T-cell (primary cell): ENCODE results near the gene ZNF148. TPM values are rescaled to one million over a fixed set of nuclear protein-coding genes. Genes with fewer than 3 reads are reported as not detected.

Source experiments
- ATAC-seq, 4 experiments: fragments of 200-7000 bp in 3 of 4; fragments of 150-1000 bp in 1 of 4; cut with Tn5 transposase; replicated peaks in 1 of 4; 1 replicate in 3 of 4; 2 replicates in 1 of 4; pipeline ENCODE4 v1.10.0; 2021; ENCODE audit warnings: moderate library complexity in 3 of 4, mild to moderate bottlenecking in 2 of 4, moderate number of reproducible peaks in 1 of 4
- CTCF ChIA-PET, 2 donors: fragments of 300-600 bp; sonication (Branson Sonifier 250); formaldehyde crosslinking; loops; one replicate each; lab custom pipeline; 2022; ENCODE audit warnings: antibody characterized with exemption in 2 of 2; lab: Charles Lee
- POLR2A ChIA-PET, 2 donors: fragments of 300-600 bp; sonication (Branson Sonifier 250); formaldehyde crosslinking; loops; one replicate each; lab custom pipeline; 2022; ENCODE audit warnings: antibody characterized with exemption in 2 of 2; lab: Charles Lee
- DNase-seq, 35 experiments: peaks; one replicate each; pipeline versions ENCODE4 v3.0.0 to v3.0.0-alpha.2; 2013 to 2023
- H3K27ac ChIP-seq: one replicate; pipeline ENCODE4 v1.5.1; 2013; ENCODE audit warnings: low read length
- H3K27me3 ChIP-seq, 2 experiments: replicated peaks in 1 of 2; 1 replicate in 1 of 2; 2 replicates in 1 of 2; pipeline versions ENCODE4 v1.6.1 to v1.7.0; 2013; ENCODE audit warnings: low read length in 1 of 2, mixed read lengths in 1 of 2; ENCODE audit not compliant: control insufficient read depth in 2 of 2, insufficient read depth in 2 of 2; ENCODE audit errors: extremely low read depth in 1 of 2
- H3K36me3 ChIP-seq, 2 donors: 1 replicate in 1 of 2; 2 replicates in 1 of 2; pipeline versions ENCODE4 v1.6.1 to v1.7.0; 2013; ENCODE audit warnings: low read length in 1 of 2; ENCODE audit not compliant: control insufficient read depth in 2 of 2, insufficient read depth in 1 of 2; ENCODE audit errors: extremely low read depth in 1 of 2
- H3K4me1 ChIP-seq, 2 experiments: 1 replicate in 1 of 2; 2 replicates in 1 of 2; pipeline versions ENCODE4 v1.6.1 to v1.7.0; 2013; ENCODE audit warnings: low read length in 2 of 2, mixed read lengths in 1 of 2; ENCODE audit not compliant: insufficient read depth in 2 of 2, control insufficient read depth in 1 of 2; ENCODE audit errors: extremely low read depth in 1 of 2
- H3K4me3 ChIP-seq, 2 donors: 1 replicate in 1 of 2; 2 replicates in 1 of 2; pipeline versions ENCODE4 v1.5.1 to v1.7.0; 2013; ENCODE audit warnings: mild to moderate bottlenecking in 2 of 2, low read length in 1 of 2, moderate library complexity in 1 of 2; ENCODE audit not compliant: control insufficient read depth in 1 of 2; ENCODE audit errors: extremely low read depth in 1 of 2
- H3K9me3 ChIP-seq: 2 replicates; pipeline ENCODE4 v1.7.0; 2013
- H3K27ac Mint-ChIP-seq, 2 donors: one replicate each; pipeline ENCODE4 v1.8.0; 2020 to 2021; ENCODE audit warnings: mild to moderate bottlenecking in 2 of 2, mixed read lengths in 2 of 2
- H3K27me3 Mint-ChIP-seq, 2 donors: one replicate each; pipeline ENCODE4 v1.8.0; 2021 to 2022; ENCODE audit warnings: mixed read lengths in 2 of 2
- H3K36me3 Mint-ChIP-seq: one replicate; pipeline ENCODE4 v1.8.0; 2021; ENCODE audit warnings: mixed read lengths
- H3K4me1 Mint-ChIP-seq, 3 donors: one replicate each; pipeline ENCODE4 v1.8.0; 2020 to 2022; ENCODE audit warnings: mixed read lengths in 3 of 3, mild to moderate bottlenecking in 1 of 3
- H3K4me3 Mint-ChIP-seq, 3 donors: one replicate each; pipeline ENCODE4 v1.8.0; 2020 to 2022; ENCODE audit warnings: mild to moderate bottlenecking in 3 of 3, mixed read lengths in 3 of 3, moderate library complexity in 3 of 3
- H3K9me3 Mint-ChIP-seq, 3 donors: one replicate each; pipeline ENCODE4 v1.8.0; 2020 to 2022; ENCODE audit warnings: mixed read lengths in 3 of 3
- WGBS: methylation state at CpG from one replicate; pipeline ENCODE4 v1.1.5; 2013; ENCODE audit warnings: missing lambda C conversion rate; ENCODE audit not compliant: insufficient coverage; 5-methylcytosine and 5-hydroxymethylcytosine counted together
- total RNA-seq, 35 experiments: library from RNA in 6 of 35; stranded (reverse) in 6 of 35; fragments of 120-200 nt in 1 of 35; gene quantifications; one replicate each; pipeline versions ENCODE4 v1.2.1 to v1.2.4 and lab custom pipeline; 2013 to 2026

The ZNF148 gene, protein sequence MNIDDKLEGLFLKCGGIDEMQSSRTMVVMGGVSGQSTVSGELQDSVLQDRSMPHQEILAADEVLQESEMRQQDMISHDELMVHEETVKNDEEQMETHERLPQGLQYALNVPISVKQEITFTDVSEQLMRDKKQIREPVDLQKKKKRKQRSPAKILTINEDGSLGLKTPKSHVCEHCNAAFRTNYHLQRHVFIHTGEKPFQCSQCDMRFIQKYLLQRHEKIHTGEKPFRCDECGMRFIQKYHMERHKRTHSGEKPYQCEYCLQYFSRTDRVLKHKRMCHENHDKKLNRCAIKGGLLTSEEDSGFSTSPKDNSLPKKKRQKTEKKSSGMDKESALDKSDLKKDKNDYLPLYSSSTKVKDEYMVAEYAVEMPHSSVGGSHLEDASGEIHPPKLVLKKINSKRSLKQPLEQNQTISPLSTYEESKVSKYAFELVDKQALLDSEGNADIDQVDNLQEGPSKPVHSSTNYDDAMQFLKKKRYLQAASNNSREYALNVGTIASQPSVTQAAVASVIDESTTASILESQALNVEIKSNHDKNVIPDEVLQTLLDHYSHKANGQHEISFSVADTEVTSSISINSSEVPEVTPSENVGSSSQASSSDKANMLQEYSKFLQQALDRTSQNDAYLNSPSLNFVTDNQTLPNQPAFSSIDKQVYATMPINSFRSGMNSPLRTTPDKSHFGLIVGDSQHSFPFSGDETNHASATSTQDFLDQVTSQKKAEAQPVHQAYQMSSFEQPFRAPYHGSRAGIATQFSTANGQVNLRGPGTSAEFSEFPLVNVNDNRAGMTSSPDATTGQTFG
- 10 to 100 TPM; 46.5 to 50.6 (median 50.4) TPM for total RNA-seq
- 44.4 TPM for total RNA-seq (2013)
- total RNA-seq (lab: John Stamatoyannopoulos, UW), result 66.7 to 183 (median 107) reads per million in 29 experiments

DNA sequence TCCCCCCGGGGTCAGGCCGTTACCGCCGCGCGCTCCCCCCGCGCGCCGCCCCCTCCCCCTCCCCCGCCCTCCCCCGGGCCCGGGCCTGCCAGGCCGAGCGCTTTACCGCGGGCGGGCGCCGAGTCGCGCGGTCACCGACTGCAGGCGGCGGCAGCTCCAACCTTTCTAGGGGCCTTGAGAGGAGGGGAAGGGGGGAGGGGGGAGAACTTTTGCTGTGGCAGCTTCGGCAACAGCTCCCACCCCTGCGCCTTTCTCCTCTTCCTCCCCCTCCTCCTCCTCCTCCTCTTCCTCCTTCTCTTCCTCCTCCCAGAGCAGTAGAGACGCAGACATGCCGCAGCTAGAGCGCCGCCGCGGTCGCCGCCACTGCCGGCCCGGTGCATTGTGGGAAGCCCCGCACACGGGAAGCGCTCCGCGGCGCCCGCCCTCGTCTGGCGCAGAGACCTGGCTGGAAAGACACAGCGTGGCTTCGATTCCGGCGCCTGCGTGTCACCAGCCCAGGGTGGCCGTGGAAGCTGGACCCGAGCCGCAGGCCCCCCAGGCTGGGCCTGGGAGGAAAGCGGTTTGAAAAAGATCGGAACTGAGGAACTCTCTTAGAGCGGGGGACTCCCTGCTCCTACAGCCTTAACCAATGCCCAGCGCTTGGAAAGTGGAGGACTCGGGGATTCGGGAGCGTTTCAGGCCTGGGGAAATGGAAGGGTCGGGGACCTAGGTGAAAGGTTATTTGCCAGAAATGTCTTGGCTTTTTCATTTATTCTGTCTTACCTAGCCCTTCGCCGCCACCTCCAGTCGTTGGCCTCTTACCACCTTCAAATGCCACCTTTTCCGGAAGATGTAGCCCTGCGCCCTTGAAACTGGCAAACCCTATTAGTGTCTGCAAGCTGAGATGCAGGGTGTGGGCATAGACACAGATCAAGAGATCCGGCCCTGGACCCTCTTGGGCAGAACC is at the start of gene ZNF148:
Gene ZNF148 (minus strand): TSS at position 330 of the 946 bp plus-strand sequence. CDS start 61,685 bp downstream, outside the sequence.
- H3K27me3 Mint-ChIP-seq, result no peaks in the 10 kb centered on the region
- ATAC-seq (peak; percentile 92 to 96 (median 92)), DNase-seq (peak; percentile 82 to 95 (median 89))
- peak within 1 kb of the TSS; percentile 92 to 97 (median 96) for H3K4me3 Mint-ChIP-seq
- WGBS, result 1% methylated on average over 33 of the region's 69 CpGs
- H3K27ac ChIP-seq, result peak within 1 kb of the TSS; percentile 92
- peaks cover 5% of the 10 kb centered on the region for H3K36me3 Mint-ChIP-seq
- H3K4me1 Mint-ChIP-seq, result peaks cover 47 to 49% (median 48%) of the 10 kb centered on the region in 3 donors
- H3K4me1 ChIP-seq, result peaks cover 16 to 31% of the 10 kb centered on the region in 2 experiments
- H3K4me3 ChIP-seq, result peak within 1 kb of the TSS; percentile 82 to 93
- no peaks in the 10 kb centered on the region for H3K9me3 Mint-ChIP-seq
- CTCF ChIA-PET, result interaction anchor here in 1 of 2 donors (0.6 to 1.5 kb wide), 3 partner anchors 90 to 354 kb away, joined by 3 to 7 read pairs (median 3); no protein-coding TSS in a partner anchor
- H3K27ac Mint-ChIP-seq, result peak within 1 kb of the TSS; percentile 97
- POLR2A ChIA-PET, result interaction anchor here (0.7 to 0.9 kb wide), 3 partner anchors 26 to 94 kb away, joined by 3 to 6 read pairs (median 5); no protein-coding TSS in a partner anchor
- H3K27me3 ChIP-seq, result no peaks in the 10 kb centered on the region
- no peaks in the 10 kb centered on the region for H3K9me3 ChIP-seq
- peaks cover 0 to 5% of the 10 kb centered on the region in 2 donors for H3K36me3 ChIP-seq

DNA sequence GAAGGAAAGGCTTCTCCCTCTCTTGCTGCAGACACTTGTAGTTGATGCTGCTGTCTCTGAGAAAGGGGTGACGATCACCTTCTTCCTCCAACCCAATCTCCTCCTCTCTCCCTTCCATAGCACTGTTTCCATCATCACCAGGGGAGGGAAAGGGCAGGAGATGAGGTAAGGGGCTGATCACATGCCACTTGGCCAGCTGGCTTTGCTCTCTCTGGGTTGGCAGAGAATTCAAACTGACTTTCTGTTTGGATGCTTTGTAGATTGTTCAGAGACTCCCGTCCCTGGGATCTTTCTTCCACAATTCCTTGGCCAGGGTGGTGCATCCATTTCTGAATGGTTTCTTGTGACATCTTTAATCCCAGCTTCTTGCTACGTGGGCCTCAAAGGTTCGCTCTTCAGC is 43.2 kb upstream of the ZNF148 start:
- Histone ChIP-seq H3K4me3 (no peak overlapping the region), H3K27me3 (peaks cover 0 to 2% of the 10 kb centered on the region in 2 experiments), H3K9me3 (no peaks in the 10 kb centered on the region), H3K36me3 (no peaks in the 10 kb centered on the region), H3K27ac (no peak overlapping the region), H3K4me1 (no peaks in the 10 kb centered on the region)
- peaks cover 0 to 3% (median 0%) of the 10 kb centered on the region in 3 donors for H3K9me3 Mint-ChIP-seq
- ATAC-seq (no peak), DNase-seq (no peak)
- CTCF ChIA-PET, result no interaction called here
- H3K27ac Mint-ChIP-seq, result no peak overlapping the region
- H3K36me3 Mint-ChIP-seq, result no peaks in the 10 kb centered on the region
- POLR2A ChIA-PET, result no interaction called here
- WGBS, result 95% methylated on average over 3 of the region's 4 CpGs
- H3K4me1 Mint-ChIP-seq, result no peaks in the 10 kb centered on the region
- H3K27me3 Mint-ChIP-seq, result peaks cover 0 to 1% of the 10 kb centered on the region in 2 donors
- H3K4me3 Mint-ChIP-seq, result no peak overlapping the region

DNA sequence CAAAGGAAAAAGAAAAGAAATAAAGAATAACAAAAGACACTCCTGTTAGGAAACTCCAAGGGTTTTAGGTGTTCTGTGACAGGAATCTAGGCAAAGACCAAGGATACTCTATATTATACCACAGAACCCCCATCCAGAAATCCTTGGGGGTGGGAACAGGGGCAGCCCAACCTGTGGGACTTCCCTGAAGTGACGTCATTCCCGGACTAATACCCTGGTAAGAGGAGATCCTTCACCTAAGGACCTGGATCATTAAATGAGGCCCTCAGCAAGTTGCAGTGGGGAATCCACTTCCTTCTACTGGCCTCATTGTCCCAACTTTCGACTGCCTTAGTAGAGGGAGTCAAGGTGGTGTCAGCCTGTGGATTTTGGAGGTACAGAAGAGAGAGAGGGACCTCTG is 41.1 kb upstream of the ZNF148 start:
- Mint-ChIP-seq H3K4me3 (no peak overlapping the region), H3K27me3 (peaks cover 0 to 10% of the 10 kb centered on the region in 2 donors), H3K36me3 (no peaks in the 10 kb centered on the region), H3K27ac (no peak overlapping the region), H3K4me1 (no peaks in the 10 kb centered on the region), H3K9me3 (peaks cover 0 to 3% (median 0%) of the 10 kb centered on the region in 3 donors)
- Histone ChIP-seq H3K27ac (no peak overlapping the region), H3K27me3 (peaks cover 0 to 2% of the 10 kb centered on the region in 2 experiments), H3K4me1 (no peaks in the 10 kb centered on the region), H3K4me3 (no peak overlapping the region), H3K36me3 (no peaks in the 10 kb centered on the region), H3K9me3 (no peaks in the 10 kb centered on the region)
- 71% methylated on average over 2 of the region's 3 CpGs for WGBS
- CTCF ChIA-PET, result no interaction called here
- POLR2A ChIA-PET, result no interaction called here
- no peak for DNase-seq
- no peak for ATAC-seq

DNA sequence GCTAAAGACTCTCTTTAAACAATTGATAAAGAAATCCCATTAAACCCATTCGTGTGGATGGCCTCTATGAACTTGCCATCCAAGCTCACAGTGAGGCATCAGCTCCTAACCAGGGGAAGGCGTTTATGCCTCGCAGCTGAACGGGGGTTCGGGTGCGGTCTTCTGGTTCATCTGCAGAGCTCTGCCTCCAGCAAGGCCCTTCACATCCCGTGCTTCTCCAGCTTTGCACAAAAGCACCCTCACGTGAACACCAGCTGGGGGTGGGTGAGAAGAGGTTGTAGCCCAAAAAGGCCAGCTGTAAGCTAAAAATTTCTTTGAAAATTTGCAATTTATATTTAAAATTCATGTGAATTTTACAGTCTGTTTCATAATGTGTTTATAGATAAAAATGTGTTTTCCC is 39.5 kb upstream of the ZNF148 start:
- Mint-ChIP-seq H3K4me1 (no peaks in the 10 kb centered on the region), H3K27me3 (peaks cover 6 to 11% of the 10 kb centered on the region in 2 donors), H3K36me3 (no peaks in the 10 kb centered on the region), H3K27ac (no peak overlapping the region), H3K4me3 (no peak overlapping the region), H3K9me3 (peaks cover 0 to 3% (median 0%) of the 10 kb centered on the region in 3 donors)
- no peaks in the 10 kb centered on the region for H3K36me3 ChIP-seq
- 100% methylated on average over 1 of the region's 8 CpGs for WGBS
- no peaks in the 10 kb centered on the region for H3K4me1 ChIP-seq
- no peak overlapping the region for H3K27ac ChIP-seq
- H3K9me3 ChIP-seq, result no peaks in the 10 kb centered on the region
- H3K27me3 ChIP-seq, result peaks cover 2 to 3% of the 10 kb centered on the region in 2 experiments
- ChIA-PET CTCF (no interaction called here), POLR2A (no interaction called here)
- DNase-seq, result no peak
- no peak for ATAC-seq
- H3K4me3 ChIP-seq, result no peak overlapping the region

DNA sequence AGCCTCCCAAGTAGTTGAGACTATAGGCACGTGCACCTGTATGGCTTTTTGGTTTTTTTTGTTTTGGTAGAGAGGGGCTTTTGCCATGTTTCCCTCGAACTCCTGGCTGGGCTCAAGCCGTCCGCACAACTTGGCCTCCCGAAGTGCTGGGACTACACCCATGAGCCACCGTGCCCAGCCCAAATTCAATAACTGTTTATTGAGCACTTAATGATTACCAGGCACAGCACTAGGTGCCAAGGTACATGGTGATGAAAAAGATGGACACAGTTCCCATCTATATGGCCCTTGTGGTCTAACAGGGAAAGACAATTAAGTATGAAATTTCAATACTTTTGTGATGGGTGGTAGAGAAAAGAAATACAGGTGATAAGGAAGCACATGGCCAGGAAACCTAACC is 35.8 kb upstream of the ZNF148 start:
- ChIA-PET CTCF (no interaction called here), POLR2A (no interaction called here)
- no peak overlapping the region for H3K4me3 Mint-ChIP-seq
- ATAC-seq (no peak), DNase-seq (no peak)
- H3K27ac Mint-ChIP-seq, result no peak overlapping the region
- WGBS, result no CpG with 5 or more reads among the region's 6 CpGs
- no peaks in the 10 kb centered on the region for H3K4me1 Mint-ChIP-seq
- peaks cover 3 to 7% of the 10 kb centered on the region in 2 experiments for H3K27me3 ChIP-seq
- no peak overlapping the region for H3K4me3 ChIP-seq
- H3K36me3 Mint-ChIP-seq, result no peaks in the 10 kb centered on the region
- H3K9me3 Mint-ChIP-seq, result peaks cover 0 to 4% (median 0%) of the 10 kb centered on the region in 3 donors
- no peaks in the 10 kb centered on the region for H3K36me3 ChIP-seq
- peaks cover 11 to 21% of the 10 kb centered on the region in 2 donors for H3K27me3 Mint-ChIP-seq
- no peak overlapping the region for H3K27ac ChIP-seq
- H3K9me3 ChIP-seq, result no peaks in the 10 kb centered on the region
- H3K4me1 ChIP-seq, result no peaks in the 10 kb centered on the region
